ENCODE measurements around the gene WDR83. TPM values are rescaled to one million over a fixed set of nuclear protein-coding genes. Genes with fewer than 3 reads are reported as not detected.

WDR83 gene
- total and polyA plus RNA-seq, 2 experiments from 2014 or later, result 28.4 to 40.2 TPM

GRCh38 chr19:12628040-12629022 lies 38.3 kb upstream of the WDR83 start:
- Histone ChIP-seq H3K9me3 (ENCODE audit: low read depth) (no peaks in the 10 kb centered on the region), H3K36me3 (peaks cover 53% of the 10 kb centered on the region), H3K4me1 (ENCODE audit: low read depth) (no peaks in the 10 kb centered on the region), H3K27ac (no peak overlapping the region), H3K4me3 (no peak overlapping the region), H3K27me3 (no peaks in the 10 kb centered on the region)
- TF ChIP-seq CTCF (IDR thresholded peaks at IDR 0.05; ENCODE audit: low read depth, low read length), result no peak
- DNase-seq (ENCODE audit: low read depth in 1 of 2, low spot score in 1 of 2), result no peak

DNA sequence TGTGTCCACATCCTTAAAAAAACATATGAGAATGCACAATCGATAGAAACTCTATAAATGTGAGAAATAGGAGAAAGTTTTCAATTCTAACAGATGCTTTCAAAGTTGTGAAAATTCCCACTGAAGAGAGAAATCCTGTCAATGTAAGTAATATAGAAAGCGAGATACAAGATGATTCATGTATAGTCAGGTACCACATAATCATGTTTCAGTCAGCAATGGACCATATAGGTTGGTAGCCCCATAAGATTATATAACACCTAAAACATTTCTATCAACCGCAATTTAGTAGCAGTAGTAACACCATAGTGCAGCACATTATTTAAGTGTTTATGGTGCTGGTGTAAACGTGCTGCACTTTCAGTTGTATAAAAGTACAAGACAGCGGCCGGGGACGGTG lies 37.4 kb upstream of the WDR83 start:
- Histone ChIP-seq H3K27ac (no peak overlapping the region), H3K36me3 (peaks cover 53% of the 10 kb centered on the region), H3K4me3 (no peak overlapping the region), H3K9me3 (ENCODE audit: low read depth) (no peaks in the 10 kb centered on the region), H3K4me1 (ENCODE audit: low read depth) (no peaks in the 10 kb centered on the region), H3K27me3 (no peaks in the 10 kb centered on the region)
- DNase-seq (ENCODE audit: low read depth in 1 of 2, low spot score in 1 of 2), result no peak
- no peak for TF ChIP-seq CTCF (IDR thresholded peaks at IDR 0.05; ENCODE audit: low read depth, low read length)

- peaks cover 4% of the 10 kb centered on the region for H3K36me3 ChIP-seq
- H3K9me3 ChIP-seq (ENCODE audit: low read depth), result no peaks in the 10 kb centered on the region
- TF ChIP-seq CTCF (IDR thresholded peaks at IDR 0.05; ENCODE audit: low read depth, low read length), result no peak
- no peaks in the 10 kb centered on the region for H3K27me3 ChIP-seq
- H3K4me1 ChIP-seq (ENCODE audit: low read depth), result peaks cover 3% of the 10 kb centered on the region
- H3K27ac ChIP-seq, result no peak overlapping the region
- no peak overlapping the region for H3K4me3 ChIP-seq
- no peak for DNase-seq (ENCODE audit: low read depth in 1 of 2, low spot score in 1 of 2)
These were observed 30.0 kb upstream of the WDR83 start for GRCh38 chr19:12636631-12637030.

- no peaks in the 10 kb centered on the region for H3K36me3 ChIP-seq
- no peaks in the 10 kb centered on the region for H3K27me3 ChIP-seq
- peaks cover 3% of the 10 kb centered on the region for H3K4me1 ChIP-seq (ENCODE audit: low read depth)
- no peak overlapping the region for H3K27ac ChIP-seq
- H3K9me3 ChIP-seq (ENCODE audit: low read depth), result no peaks in the 10 kb centered on the region
- no peak for DNase-seq (ENCODE audit: low read depth in 1 of 2, low spot score in 1 of 2)
- no peak overlapping the region for H3K4me3 ChIP-seq
- TF ChIP-seq CTCF (IDR thresholded peaks at IDR 0.05; ENCODE audit: low read depth, low read length), result no peak
These were observed 27.9 kb upstream of the WDR83 start for GRCh38 chr19:12638611-12639182.

- no peak overlapping the region for H3K4me3 ChIP-seq
- TF ChIP-seq CTCF (IDR thresholded peaks at IDR 0.05; ENCODE audit: low read depth, low read length), result peak; percentile 82
- peaks cover 3% of the 10 kb centered on the region for H3K4me1 ChIP-seq (ENCODE audit: low read depth)
These were observed 26.6 kb upstream of the WDR83 start for GRCh38 chr19:12639901-12640613.

More at GRCh38 chr19:12639901-12640613, 26.6 kb upstream of the WDR83 start:
- H3K9me3 ChIP-seq (ENCODE audit: low read depth), result no peaks in the 10 kb centered on the region
- no peaks in the 10 kb centered on the region for H3K36me3 ChIP-seq
- no peaks in the 10 kb centered on the region for H3K27me3 ChIP-seq
- DNase-seq (ENCODE audit: low read depth in 1 of 2, low spot score in 1 of 2), result peak; percentile 83 to 85
- no peak overlapping the region for H3K27ac ChIP-seq
